PC-3 (cell line): ENCODE measurements around the gene IFT20. TPM values are rescaled to one million over a fixed set of nuclear protein-coding genes. Genes with fewer than 3 reads are reported as not detected.
"Not testable (repeated sequence)": the region's sequence is repeated elsewhere in the genome, so short reads cannot be mapped to it uniquely, and the experiment has no call there.

Experiments used
- ATAC-seq: fragments of 200-7000 bp; cut with Tn5 transposase; 2 replicates; pipeline ENCODE4 v1.9.1; 2020; ENCODE audit warnings: mild to moderate bottlenecking, moderate library complexity
- BruUV-seq: library from RNA; stranded (reverse); fragments of 400-500 nt; replicated peaks from 2 replicates; lab custom pipeline; 2021; lab: Mats Ljungman, UMichigan
- CTCF ChIA-PET: fragments of 300-600 bp; sonication (Branson Sonifier 250); formaldehyde crosslinking; loops from one replicate; lab custom pipeline; 2022; ENCODE audit warnings: antibody characterized with exemption; lab: Charles Lee
- POLR2A ChIA-PET: fragments of 300-600 bp; sonication (Branson Sonifier 250); formaldehyde crosslinking; loops from one replicate; lab custom pipeline; 2022; ENCODE audit warnings: antibody characterized with exemption; ENCODE audit not compliant: unreplicated experiment; lab: Charles Lee
- DNase-seq: peaks from one replicate; pipeline ENCODE4 v3.0.0-alpha.2; 2015
- H2AFZ ChIP-seq: fragments of 300-600 bp; sonication (generic); 2 replicates; pipeline ENCODE4 v1.6.0; 2016; ENCODE audit warnings: antibody characterized with exemption, low read length
- H3F3A ChIP-seq: fragments of 300-600 bp; sonication (generic); one replicate; pipeline ENCODE4 v1.6.0; 2017; ENCODE audit warnings: antibody characterized with exemption, low read length, control low read depth, mild to moderate bottlenecking; ENCODE audit not compliant: unreplicated experiment
- H3K27ac ChIP-seq: fragments of 300-600 bp; sonication (generic); 2 replicates; pipeline ENCODE4 v1.5.1; 2016; ENCODE audit warnings: mild to moderate bottlenecking, low read length
- H3K27me3 ChIP-seq: fragments of 300-600 bp; sonication (generic); 2 replicates; pipeline ENCODE4 v1.6.1; 2016; ENCODE audit warnings: low read length, mixed read lengths
- H3K36me3 ChIP-seq: fragments of 300-600 bp; sonication (generic); 2 replicates; pipeline ENCODE4 v1.6.1; 2016; ENCODE audit warnings: low read depth, mixed run types, low read length, mixed read lengths
- H3K4me1 ChIP-seq: fragments of 300-600 bp; sonication (generic); 2 replicates; pipeline ENCODE4 v1.5.1; 2016; ENCODE audit warnings: low read length; ENCODE audit not compliant: insufficient read depth
- H3K4me2 ChIP-seq: fragments of 300-600 bp; sonication (generic); 2 replicates; pipeline ENCODE4 v1.6.0; 2016; ENCODE audit warnings: low read length
- H3K4me3 ChIP-seq: fragments of 300-600 bp; sonication (generic); 2 replicates; pipeline ENCODE4 v1.5.1; 2016; ENCODE audit warnings: mild to moderate bottlenecking, low read length, mixed read lengths
- H3K79me2 ChIP-seq: fragments of 300-600 bp; sonication (generic); 2 replicates; pipeline ENCODE4 v1.6.1; 2017; ENCODE audit warnings: low read length, mixed read lengths
- H3K9ac ChIP-seq: fragments of 300-600 bp; sonication (generic); 2 replicates; pipeline ENCODE4 v1.6.0; 2016; ENCODE audit warnings: mild to moderate bottlenecking, low read length
- H3K9me2 ChIP-seq: fragments of 300-600 bp; sonication (generic); replicated peaks from 2 replicates; pipeline ENCODE4 v1.6.1; 2016; ENCODE audit warnings: mixed run types, low read length, mixed read lengths
- H3K9me3 ChIP-seq: fragments of 300-600 bp; sonication (generic); 2 replicates; pipeline ENCODE4 v1.6.1; 2016; ENCODE audit warnings: low read length, mixed read lengths
- H4K20me1 ChIP-seq: fragments of 300-600 bp; sonication (generic); 2 replicates; pipeline ENCODE4 v1.6.1; 2016; ENCODE audit warnings: low read length, mixed read lengths
- CTCF ChIP-seq: fragments of 300-600 bp; sonication (generic); conservative IDR thresholded peaks from 2 replicates; pipeline ENCODE4 v1.5.1; 2017; ENCODE audit warnings: antibody characterized with exemption, low read depth, mild to moderate bottlenecking, low read length
- EZH2 ChIP-seq: fragments of 300-600 bp; sonication (generic); IDR thresholded peaks from one replicate; pipeline ENCODE4 v1.6.1; 2017; ENCODE audit warnings: antibody characterized with exemption, mild to moderate bottlenecking, low read length; ENCODE audit not compliant: unreplicated experiment
- EZH2phosphoT487 ChIP-seq: fragments of 300-600 bp; sonication (generic); IDR thresholded peaks from 2 replicates; pipeline ENCODE4 v1.6.1; 2018; ENCODE audit warnings: mild to moderate bottlenecking, antibody characterized with exemption, low read length, borderline replicate concordance
- intact Hi-C: fragments of 100-400 bp; cut with micrococcal nuclease; formaldehyde crosslinking; loops from 2 replicates; pipeline ENCODE4 v1.9.0; 2023
- total RNA-seq: library from RNA; depleted of rRNA; stranded (reverse); fragments of >200 nt; gene quantifications from 2 replicates; pipeline ENCODE4 v1.2.3, GENCODE V29; 2014

Gene IFT20
- total RNA-seq, 1 experiment from 2014 or later: 23.1 TPM

- H3K4me3 ChIP-seq: no peak overlapping the region
- intact Hi-C loops: no loop called here
- no peaks in the 10 kb centered on the region for H3F3A ChIP-seq
- no peaks in the 10 kb centered on the region for H3K36me3 ChIP-seq
- no peak for DNase-seq
- H2AFZ ChIP-seq: no peak overlapping the region
- ChIA-PET POLR2A (no interaction called here), CTCF (no interaction called here)
- no peak overlapping the region for H3K4me2 ChIP-seq
- TF ChIP-seq EZH2phosphoT487: no peak
- TF ChIP-seq EZH2: no peak
- TF ChIP-seq CTCF: no peak
- H3K79me2 ChIP-seq: no peaks in the 10 kb centered on the region
- H3K9ac ChIP-seq: no peak overlapping the region
- no peaks in the 10 kb centered on the region for H3K9me3 ChIP-seq
- no TSS peak for BruUV-seq
- no peaks in the 10 kb centered on the region for H3K9me2 ChIP-seq
- no peaks in the 10 kb centered on the region for H3K27me3 ChIP-seq
- no peaks in the 10 kb centered on the region for H3K4me1 ChIP-seq
- no peak for ATAC-seq
- H3K27ac ChIP-seq: no peak overlapping the region
- H4K20me1 ChIP-seq: no peaks in the 10 kb centered on the region
These were observed 39.3 kb downstream of the IFT20 start for GRCh38 chr17:28295677-28296578.

- CTCF ChIA-PET: no interaction called here
- Histone ChIP-seq H3K4me2 (no peak overlapping the region), H3K9me3 (no peaks in the 10 kb centered on the region), H3K4me3 (no peak overlapping the region), H3K79me2 (no peaks in the 10 kb centered on the region), H3K9ac (no peak overlapping the region), H3K27me3 (no peaks in the 10 kb centered on the region), H3K36me3 (no peaks in the 10 kb centered on the region), H3K9me2 (no peaks in the 10 kb centered on the region), H3K4me1 (no peaks in the 10 kb centered on the region), H3K27ac (no peak overlapping the region), H4K20me1 (no peaks in the 10 kb centered on the region), H2AFZ (no peak overlapping the region), H3F3A (no peaks in the 10 kb centered on the region)
- intact Hi-C loops: no loop called here
- DNase-seq: no peak
- ATAC-seq: no peak
- no TSS peak for BruUV-seq
- no peak for TF ChIP-seq EZH2phosphoT487
- POLR2A ChIA-PET: no interaction called here
These were observed 41.3 kb downstream of the IFT20 start for GRCh38 chr17:28293994-28294393.

- H3F3A ChIP-seq, H3K9me2 ChIP-seq, POLR2A ChIA-PET, H3K27ac ChIP-seq, H2AFZ ChIP-seq, H3K79me2 ChIP-seq, ATAC-seq, H3K4me2 ChIP-seq, H3K27me3 ChIP-seq, H3K4me3 ChIP-seq, H3K9ac ChIP-seq, DNase-seq, H4K20me1 ChIP-seq, intact Hi-C loops, H3K36me3 ChIP-seq, H3K9me3 ChIP-seq, H3K4me1 ChIP-seq, BruUV-seq: not testable (repeated sequence)
- CTCF ChIA-PET: interaction anchor here (0.6 kb wide), 1 partner anchor 411 kb away, joined by 3 read pairs; no protein-coding TSS in a partner anchor
These were observed 42.4 kb downstream of the IFT20 start for GRCh38 chr17:28292878-28293277.
